Body of pancreas (tissue), 4 donors: ENCODE data around the gene C11orf52.

Source experiments
- POLR2A ChIP-seq, 3 donors: fragments of 450-650 bp; IDR thresholded peaks; one replicate each; pipeline ENCODE4 v1.6.1; 2016; ENCODE audit warnings: antibody characterized with exemption in 3 of 3, mild to moderate bottlenecking in 2 of 3
- TF ChIP-seq, protein P1 (sequence below), 7 experiments: fragments of 450-650 bp in 4 of 7; fragments of 200-600 bp in 3 of 7; sonication (generic) in 3 of 7; IDR thresholded peaks; one replicate each; pipeline ENCODE4 v1.5.1; 2016 to 2019; ENCODE audit warnings: antibody characterized with exemption in 7 of 7

DNA sequence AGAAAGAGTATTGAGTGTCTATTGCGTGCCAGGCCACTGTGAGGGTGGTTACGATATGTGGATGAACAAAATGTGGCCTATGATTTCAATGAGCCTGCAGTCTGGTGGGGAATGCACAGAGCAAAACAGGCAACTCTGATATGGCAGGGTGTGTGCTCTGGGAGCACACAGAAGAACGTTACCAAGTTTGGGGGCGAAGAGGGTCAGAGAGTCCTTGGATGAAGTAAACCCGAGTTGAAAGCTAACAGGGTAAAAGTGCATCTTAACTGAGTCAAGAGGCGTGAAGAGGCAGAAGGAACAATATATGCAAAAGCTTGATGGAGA is 39.1 kb upstream of the C11orf52 start:
- TF ChIP-seq, protein P1, sequence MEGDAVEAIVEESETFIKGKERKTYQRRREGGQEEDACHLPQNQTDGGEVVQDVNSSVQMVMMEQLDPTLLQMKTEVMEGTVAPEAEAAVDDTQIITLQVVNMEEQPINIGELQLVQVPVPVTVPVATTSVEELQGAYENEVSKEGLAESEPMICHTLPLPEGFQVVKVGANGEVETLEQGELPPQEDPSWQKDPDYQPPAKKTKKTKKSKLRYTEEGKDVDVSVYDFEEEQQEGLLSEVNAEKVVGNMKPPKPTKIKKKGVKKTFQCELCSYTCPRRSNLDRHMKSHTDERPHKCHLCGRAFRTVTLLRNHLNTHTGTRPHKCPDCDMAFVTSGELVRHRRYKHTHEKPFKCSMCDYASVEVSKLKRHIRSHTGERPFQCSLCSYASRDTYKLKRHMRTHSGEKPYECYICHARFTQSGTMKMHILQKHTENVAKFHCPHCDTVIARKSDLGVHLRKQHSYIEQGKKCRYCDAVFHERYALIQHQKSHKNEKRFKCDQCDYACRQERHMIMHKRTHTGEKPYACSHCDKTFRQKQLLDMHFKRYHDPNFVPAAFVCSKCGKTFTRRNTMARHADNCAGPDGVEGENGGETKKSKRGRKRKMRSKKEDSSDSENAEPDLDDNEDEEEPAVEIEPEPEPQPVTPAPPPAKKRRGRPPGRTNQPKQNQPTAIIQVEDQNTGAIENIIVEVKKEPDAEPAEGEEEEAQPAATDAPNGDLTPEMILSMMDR (IDR thresholded peaks at IDR 0.05) = no peak
- no peak for TF ChIP-seq POLR2A (IDR thresholded peaks at IDR 0.05)
